Esophagus muscularis mucosa (tissue), 4 donors: ENCODE data around the gene ANKFY1.

Experiments
- EP300 ChIP-seq: sonication (generic); formaldehyde crosslinking; IDR thresholded peaks from one replicate; pipeline ENCODE4 v1.6.1; 2017; ENCODE audit warnings: antibody characterized with exemption
- POLR2A ChIP-seq: fragments of 450-650 bp; IDR thresholded peaks from one replicate; pipeline ENCODE4 v1.6.1; 2017; ENCODE audit warnings: antibody characterized with exemption, moderate library complexity, mild to moderate bottlenecking, low read depth
- POLR2AphosphoS5 ChIP-seq, 2 donors: sonication (generic); formaldehyde crosslinking; IDR thresholded peaks; one replicate each; pipeline ENCODE4 v1.6.1; 2017; ENCODE audit warnings: antibody characterized with exemption in 2 of 2
- TF ChIP-seq, protein P1 (sequence below), 3 experiments: fragments of 200-600 bp in 2 of 3; fragments of 450-650 bp in 1 of 3; sonication (generic) in 2 of 3; IDR thresholded peaks; one replicate each; pipeline ENCODE4 v1.5.1; 2017 to 2019; ENCODE audit warnings: antibody characterized with exemption in 3 of 3, mild to moderate bottlenecking in 2 of 3, moderate library complexity in 1 of 3

DNA sequence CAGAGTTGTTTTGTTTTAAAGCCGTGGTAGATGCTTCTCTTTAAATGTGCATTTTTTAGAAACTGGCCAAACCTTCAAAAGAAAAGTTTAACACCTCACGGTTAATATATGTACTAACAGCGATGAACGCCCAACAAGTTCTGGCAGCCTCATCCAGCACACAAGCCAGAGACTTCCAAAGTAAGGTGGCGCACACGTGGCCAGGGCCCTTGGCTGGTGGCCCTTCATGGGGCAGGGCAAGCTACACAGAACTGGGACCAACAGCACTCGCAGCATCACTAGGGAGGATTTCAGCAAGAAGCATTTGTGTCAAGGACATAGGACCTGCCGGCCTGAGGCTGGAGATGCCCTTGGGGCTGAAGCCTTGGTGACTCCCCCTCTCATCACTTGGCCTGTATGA lies 97.4 kb downstream of the ANKFY1 start:
- TF ChIP-seq, protein P1, sequence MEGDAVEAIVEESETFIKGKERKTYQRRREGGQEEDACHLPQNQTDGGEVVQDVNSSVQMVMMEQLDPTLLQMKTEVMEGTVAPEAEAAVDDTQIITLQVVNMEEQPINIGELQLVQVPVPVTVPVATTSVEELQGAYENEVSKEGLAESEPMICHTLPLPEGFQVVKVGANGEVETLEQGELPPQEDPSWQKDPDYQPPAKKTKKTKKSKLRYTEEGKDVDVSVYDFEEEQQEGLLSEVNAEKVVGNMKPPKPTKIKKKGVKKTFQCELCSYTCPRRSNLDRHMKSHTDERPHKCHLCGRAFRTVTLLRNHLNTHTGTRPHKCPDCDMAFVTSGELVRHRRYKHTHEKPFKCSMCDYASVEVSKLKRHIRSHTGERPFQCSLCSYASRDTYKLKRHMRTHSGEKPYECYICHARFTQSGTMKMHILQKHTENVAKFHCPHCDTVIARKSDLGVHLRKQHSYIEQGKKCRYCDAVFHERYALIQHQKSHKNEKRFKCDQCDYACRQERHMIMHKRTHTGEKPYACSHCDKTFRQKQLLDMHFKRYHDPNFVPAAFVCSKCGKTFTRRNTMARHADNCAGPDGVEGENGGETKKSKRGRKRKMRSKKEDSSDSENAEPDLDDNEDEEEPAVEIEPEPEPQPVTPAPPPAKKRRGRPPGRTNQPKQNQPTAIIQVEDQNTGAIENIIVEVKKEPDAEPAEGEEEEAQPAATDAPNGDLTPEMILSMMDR (IDR thresholded peaks at IDR 0.05): no peak
- TF ChIP-seq POLR2A (no peak), POLR2AphosphoS5 (IDR thresholded peaks at IDR 0.05) (no peak), EP300 (no peak)
